Measurements from ENCODE around the gene EME2. TPM values are rescaled to one million over a fixed set of nuclear protein-coding genes. Genes with fewer than 3 reads are reported as not detected.
A peak's percentile ranks its signal among the peaks of the same experiment; 100 is the strongest.

EME2 gene
- total RNA-seq, 1 experiment from 2014 or later: 63.6 TPM

DNA sequence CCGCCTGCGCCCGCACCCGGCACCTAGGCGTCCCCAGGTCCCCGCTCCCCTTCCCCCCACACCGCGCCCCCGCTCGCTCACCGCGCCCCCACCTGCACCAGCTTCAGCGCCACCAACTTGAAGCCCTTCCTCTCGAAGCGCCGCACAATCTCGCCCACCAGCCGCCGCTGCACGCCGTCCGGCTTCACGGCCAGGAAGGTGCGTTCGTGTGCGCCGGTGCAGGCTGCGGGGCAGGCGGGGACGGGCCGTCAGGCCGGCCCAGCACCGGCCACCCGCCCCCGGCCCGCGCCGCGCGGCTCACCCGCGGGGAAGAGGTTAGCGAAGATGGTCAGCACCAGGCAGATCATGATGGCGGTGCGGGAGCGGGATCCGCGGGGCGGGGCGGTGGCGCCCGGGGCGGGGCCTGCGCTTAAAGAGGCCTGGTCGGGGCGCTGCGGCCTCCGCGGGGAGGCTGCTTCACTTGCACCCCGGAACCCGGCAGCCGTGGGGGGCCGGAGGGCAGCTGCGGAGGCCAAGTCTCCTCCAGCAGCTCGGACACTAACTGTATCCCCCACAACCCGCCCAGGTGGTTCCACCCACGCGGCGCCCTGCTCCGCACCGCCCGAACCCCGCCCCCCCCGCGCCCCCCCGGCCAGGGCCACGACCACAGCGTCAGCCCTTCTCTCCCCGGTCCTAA is 1.3 kb upstream of the EME2 start, which contains the start of gene NME3:
NME3 (minus strand) TSS at position 356 of the 676 bp plus-strand sequence; CDS start at position 347, 9 bp downstream.
- Histone ChIP-seq H3K23me2 (ENCODE audit: insufficient read length, low read depth, low read length, poor library complexity, severe bottlenecking) (peaks cover 9% of the 10 kb centered on the region), H3K27ac (ENCODE audit: insufficient read length, low read depth, low read length) (no peak within 1 kb of the TSS)

More for the DNA sequence above, 1.3 kb upstream of the EME2 start, which contains the start of gene NME3:
- no peaks in the 10 kb centered on the region; the same call in 1 of the 2 replicates for H3K79me2 ChIP-seq (ENCODE audit: insufficient read depth, low read length)
- Mint-ChIP-seq H3K27me3 (ENCODE audit: low read depth) (no peaks in the 10 kb centered on the region; the same call in 1 of the 2 replicates), H3K27ac (peak within 1 kb of the TSS; percentile 98 to 99 (median 99); a peak in 6 of 7 replicates), H3K4me1 (peaks cover 3 to 19% of the 10 kb centered on the region in 2 experiments), H3K9me3 (no peaks in the 10 kb centered on the region), H3K4me3 (peak within 1 kb of the TSS; percentile 95 to 98), H3K36me3 (ENCODE audit: insufficient read depth in 1 of 3, low read depth in 3 of 3) (peaks cover 11 to 46% (median 29%) of the 10 kb centered on the region in 3 experiments; a peak in 6 of 7 replicates)
- H4K5ac ChIP-seq (ENCODE audit: insufficient read length, low read depth, low read length): no peak within 1 kb of the TSS
- peak within 1 kb of the TSS; percentile 44 for H3K18ac ChIP-seq (ENCODE audit: insufficient read length, low read depth, low read length)
- H3K4me1 ChIP-seq (ENCODE audit: insufficient read depth, low read length): no peaks in the 10 kb centered on the region
- DNase-seq: peak; percentile 76
- no peak within 1 kb of the TSS for H2BK12ac ChIP-seq (ENCODE audit: insufficient read length, low read depth, low read length)
- no peak within 1 kb of the TSS for H2BK120ac ChIP-seq (ENCODE audit: low read depth, low read length, poor library complexity, severe bottlenecking)
- peak within 1 kb of the TSS; percentile 47 for H3K4me2 ChIP-seq (ENCODE audit: insufficient read depth, insufficient read length, low read length)
- H2BK15ac ChIP-seq (ENCODE audit: low read depth, low read length): no peak within 1 kb of the TSS
- H3T11ph ChIP-seq (ENCODE audit: low read length): no peak within 1 kb of the TSS
- H3K14ac ChIP-seq (ENCODE audit: insufficient read depth, low read length): peak within 1 kb of the TSS; percentile 79
- H4K91ac ChIP-seq (ENCODE audit: insufficient read length, low read depth, low read length): no peak within 1 kb of the TSS
- no peaks in the 10 kb centered on the region for H3K9me3 ChIP-seq (ENCODE audit: control insufficient read depth, low read depth, low read length)
- H3K56ac ChIP-seq (ENCODE audit: insufficient read length, low read depth, low read length): no peak within 1 kb of the TSS
- no peak within 1 kb of the TSS for H2BK5ac ChIP-seq (ENCODE audit: insufficient read length, low read length)
- no peaks in the 10 kb centered on the region for H4K20me1 ChIP-seq (ENCODE audit: control insufficient read depth, insufficient read depth, insufficient read length)
- H2AFZ ChIP-seq (ENCODE audit: low read length): no peak within 1 kb of the TSS
- H3K27me3 ChIP-seq (ENCODE audit: insufficient read depth, low read length): no peaks in the 10 kb centered on the region
- TF ChIP-seq, protein P1, sequence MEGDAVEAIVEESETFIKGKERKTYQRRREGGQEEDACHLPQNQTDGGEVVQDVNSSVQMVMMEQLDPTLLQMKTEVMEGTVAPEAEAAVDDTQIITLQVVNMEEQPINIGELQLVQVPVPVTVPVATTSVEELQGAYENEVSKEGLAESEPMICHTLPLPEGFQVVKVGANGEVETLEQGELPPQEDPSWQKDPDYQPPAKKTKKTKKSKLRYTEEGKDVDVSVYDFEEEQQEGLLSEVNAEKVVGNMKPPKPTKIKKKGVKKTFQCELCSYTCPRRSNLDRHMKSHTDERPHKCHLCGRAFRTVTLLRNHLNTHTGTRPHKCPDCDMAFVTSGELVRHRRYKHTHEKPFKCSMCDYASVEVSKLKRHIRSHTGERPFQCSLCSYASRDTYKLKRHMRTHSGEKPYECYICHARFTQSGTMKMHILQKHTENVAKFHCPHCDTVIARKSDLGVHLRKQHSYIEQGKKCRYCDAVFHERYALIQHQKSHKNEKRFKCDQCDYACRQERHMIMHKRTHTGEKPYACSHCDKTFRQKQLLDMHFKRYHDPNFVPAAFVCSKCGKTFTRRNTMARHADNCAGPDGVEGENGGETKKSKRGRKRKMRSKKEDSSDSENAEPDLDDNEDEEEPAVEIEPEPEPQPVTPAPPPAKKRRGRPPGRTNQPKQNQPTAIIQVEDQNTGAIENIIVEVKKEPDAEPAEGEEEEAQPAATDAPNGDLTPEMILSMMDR (conservative IDR thresholded peaks at IDR 0.05): no peak
- no peak within 1 kb of the TSS for H2AK5ac ChIP-seq (ENCODE audit: insufficient read length, low read length)
- no peak within 1 kb of the TSS for H3K4ac ChIP-seq (ENCODE audit: low read depth, low read length)
- no peak within 1 kb of the TSS for H4K8ac ChIP-seq (replicated peaks; ENCODE audit: insufficient read length, low read depth, low read length)
- H3K79me1 ChIP-seq (ENCODE audit: insufficient read depth, low read depth, low read length, poor library complexity, severe bottlenecking): peaks cover 5% of the 10 kb centered on the region
- H3K23ac ChIP-seq (ENCODE audit: insufficient read length, low read depth, low read length): no peak within 1 kb of the TSS
- no peak within 1 kb of the TSS for H2BK20ac ChIP-seq (ENCODE audit: low read depth, low read length, poor library complexity, severe bottlenecking)
- peak within 1 kb of the TSS; percentile 66 for H3K9ac ChIP-seq (ENCODE audit: extremely low read depth, insufficient read length, low read length)
- WGBS (ENCODE audit: extremely low coverage, insufficient read length, low lambda C conversion rate): no CpG with 5 or more reads among the region's 79 CpGs

All from H9 (cell line).